Muscle of arm (tissue), 12 donors: ENCODE results near the gene IL34. TPM values are rescaled to one million over a fixed set of nuclear protein-coding genes. Genes with fewer than 3 reads are reported as not detected.

Source experiments
- DNase-seq: peaks from one replicate; pipeline ENCODE4 v3.0.0-alpha.2; 2013
- polyA plus RNA-seq, 12 donors: library from polyadenylated mRNA; unstranded; fragments of 120-200 nt; gene quantifications; one replicate each; pipeline ENCODE4 v1.2.1, GENCODE V29; 2013; ENCODE audit not compliant: insufficient read length in 12 of 12

The IL34 gene
- polyA plus RNA-seq, 12 donors = 4.0 to 10.1 (median 5.2) TPM; not detected in 2

- no peak for DNase-seq
Observed at GRCh38 chr16:70699696-70700095, 53.3 kb downstream of the IL34 start.

- no peak for DNase-seq
Observed at GRCh38 chr16:70700101-70701020, 54.0 kb downstream of the IL34 start.

- DNase-seq = no peak
Observed at GRCh38 chr16:70701036-70701435, 54.7 kb downstream of the IL34 start.

GRCh38 chr16:70701596-70701995 is 55.2 kb downstream of the IL34 start:
- no peak for DNase-seq

GRCh38 chr16:70701998-70702397 is 55.6 kb downstream of the IL34 start:
- no peak for DNase-seq

- no peak for DNase-seq
Observed at GRCh38 chr16:70702624-70703023, 56.3 kb downstream of the IL34 start.

- DNase-seq = no peak
Observed at GRCh38 chr16:70703041-70703834, 56.9 kb downstream of the IL34 start.

GRCh38 chr16:70703835-70704381 is 57.5 kb downstream of the IL34 start:
- DNase-seq = no peak

- no peak for DNase-seq
Observed at GRCh38 chr16:70704586-70704985, 58.2 kb downstream of the IL34 start.

GRCh38 chr16:70705056-70705455 is 58.7 kb downstream of the IL34 start:
- DNase-seq = no peak

- DNase-seq = no peak
Observed at GRCh38 chr16:70706948-70707465, 60.6 kb downstream of the IL34 start.

GRCh38 chr16:70708366-70709246 is 62.2 kb downstream of the IL34 start:
- DNase-seq = no peak

- DNase-seq = no peak
Observed at GRCh38 chr16:70709457-70709856, 63.1 kb downstream of the IL34 start.

GRCh38 chr16:70709942-70710341 is 63.6 kb downstream of the IL34 start:
- DNase-seq = no peak

Other genes with a start within 250 kb of the IL34 start
- gene ST3GAL2, start 207.5 kb upstream of the IL34 start, polyA plus RNA-seq = 10 to 100 TPM in 11 of 12 donors, not detected in 1; 22.6 to 40.6 (median 26.5) TPM
- gene FCSK, start 192.0 kb upstream of the IL34 start, polyA plus RNA-seq = 10 to 100 TPM in 2 of 12 donors, 1 to 10 TPM in 9, not detected in 1; 4.4 to 12.5 (median 7.5) TPM
- 10 to 100 TPM in 11 of 12 donors, not detected in 1; 32.4 to 46.9 (median 40.4) TPM for gene COG4, start 123.0 kb upstream of the IL34 start, polyA plus RNA-seq
- gene SF3B3, start 122.7 kb upstream of the IL34 start, polyA plus RNA-seq = 100 to 1,000 TPM in 11 of 12 donors, not detected in 1; 176 to 270 (median 220) TPM
- gene MTSS2, start 39.5 kb downstream of the IL34 start, polyA plus RNA-seq = 100 to 1,000 TPM in 8 of 12 donors, 10 to 100 TPM in 4; 80.7 to 148 (median 107) TPM
- gene VAC14, start 154.6 kb downstream of the IL34 start, polyA plus RNA-seq = 10 to 100 TPM in 11 of 12 donors, not detected in 1; 19.7 to 32.3 (median 24.9) TPM